OCI-LY3 (cell line): ENCODE results near the gene AGRN.
"Not testable (repeated sequence)": the region's sequence is repeated elsewhere in the genome, so short reads cannot be mapped to it uniquely, and the experiment has no call there.

Source experiments
- H2AFZ ChIP-seq: fragments of 200-600, 300-600 bp; shearing (Covaris generic); 2 replicates; pipeline ENCODE4 v1.6.0; 2014; ENCODE audit warnings: antibody characterized with exemption, low read depth, low read length
- H3K27ac ChIP-seq: fragments of 200-600, 300-600 bp; sonication (generic); 2 replicates; pipeline ENCODE4 v1.5.1; 2014; ENCODE audit warnings: mild to moderate bottlenecking, low read length, moderate library complexity, mixed read lengths
- H3K27me3 ChIP-seq: fragments of 200-600, 300-600 bp; sonication (generic); 2 replicates; pipeline ENCODE4 v1.6.1; 2014; ENCODE audit warnings: low read depth, low read length, mixed read lengths
- H3K36me3 ChIP-seq: fragments of 200-600, 300-600 bp; sonication (generic); replicated peaks from 2 replicates; pipeline ENCODE3; 2014; ENCODE audit warnings: low read depth, low read length, mixed read lengths
- H3K4me1 ChIP-seq: fragments of 300-600, 200-600 bp; sonication (generic); 2 replicates; pipeline ENCODE4 v1.6.1; 2014; ENCODE audit warnings: low read length, mixed read lengths
- H3K4me2 ChIP-seq: fragments of 200-600, 300-600 bp; sonication (generic); 2 replicates; pipeline ENCODE4 v1.6.1; 2014; ENCODE audit warnings: low read length, mixed read lengths
- H3K4me3 ChIP-seq: fragments of 300-600, 200-600 bp; sonication (generic); 2 replicates; pipeline ENCODE4 v1.5.1; 2014; ENCODE audit warnings: antibody characterized with exemption, mild to moderate bottlenecking, low read length, moderate library complexity
- H3K79me2 ChIP-seq: fragments of 300-600, 200-600 bp; shearing (Covaris generic); 2 replicates; pipeline ENCODE4 v1.6.1; 2014; ENCODE audit warnings: mild to moderate bottlenecking, low read length, mixed read lengths
- H3K9ac ChIP-seq: fragments of 300-600, 200-600 bp; shearing (Covaris generic); 2 replicates; pipeline ENCODE4 v1.6.0; 2014; ENCODE audit warnings: mild to moderate bottlenecking, low read length, moderate library complexity
- H3K9me3 ChIP-seq: fragments of 200-600, 300-600 bp; shearing (Covaris generic); 2 replicates; pipeline ENCODE4 v1.6.1; 2014; ENCODE audit warnings: low read length, mixed read lengths; ENCODE audit not compliant: insufficient read depth
- H4K20me1 ChIP-seq: fragments of 200-600, 300-600 bp; sonication (generic); 2 replicates; pipeline ENCODE4 v1.6.1; 2016; ENCODE audit warnings: low read length, mixed read lengths; ENCODE audit not compliant: insufficient read depth
- EZH2phosphoT487 ChIP-seq: fragments of 200-600 bp; shearing (Covaris generic); IDR thresholded peaks from 2 replicates; pipeline ENCODE4 v1.6.1; 2018; ENCODE audit warnings: antibody characterized with exemption, mixed run types, low read depth
- TF ChIP-seq, protein P1 (sequence below): fragments of 200-600, 300-600 bp; sonication (generic); IDR thresholded peaks from 2 replicates; pipeline ENCODE4 v1.5.1; 2014; ENCODE audit warnings: antibody characterized with exemption, low read length, low read depth

AGRN gene

GRCh38 chr1:1026599-1027413 is 6.9 kb downstream of the AGRN start:
- H3K27ac ChIP-seq = no peak overlapping the region
- no peaks in the 10 kb centered on the region for H3K4me1 ChIP-seq
- no peak overlapping the region for H3K9ac ChIP-seq
- no peak overlapping the region for H3K4me2 ChIP-seq
- peaks cover 2% of the 10 kb centered on the region; the same call in 1 of the 2 replicates for H3K27me3 ChIP-seq
- TF ChIP-seq, protein P1, sequence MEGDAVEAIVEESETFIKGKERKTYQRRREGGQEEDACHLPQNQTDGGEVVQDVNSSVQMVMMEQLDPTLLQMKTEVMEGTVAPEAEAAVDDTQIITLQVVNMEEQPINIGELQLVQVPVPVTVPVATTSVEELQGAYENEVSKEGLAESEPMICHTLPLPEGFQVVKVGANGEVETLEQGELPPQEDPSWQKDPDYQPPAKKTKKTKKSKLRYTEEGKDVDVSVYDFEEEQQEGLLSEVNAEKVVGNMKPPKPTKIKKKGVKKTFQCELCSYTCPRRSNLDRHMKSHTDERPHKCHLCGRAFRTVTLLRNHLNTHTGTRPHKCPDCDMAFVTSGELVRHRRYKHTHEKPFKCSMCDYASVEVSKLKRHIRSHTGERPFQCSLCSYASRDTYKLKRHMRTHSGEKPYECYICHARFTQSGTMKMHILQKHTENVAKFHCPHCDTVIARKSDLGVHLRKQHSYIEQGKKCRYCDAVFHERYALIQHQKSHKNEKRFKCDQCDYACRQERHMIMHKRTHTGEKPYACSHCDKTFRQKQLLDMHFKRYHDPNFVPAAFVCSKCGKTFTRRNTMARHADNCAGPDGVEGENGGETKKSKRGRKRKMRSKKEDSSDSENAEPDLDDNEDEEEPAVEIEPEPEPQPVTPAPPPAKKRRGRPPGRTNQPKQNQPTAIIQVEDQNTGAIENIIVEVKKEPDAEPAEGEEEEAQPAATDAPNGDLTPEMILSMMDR = no peak
- no peak for TF ChIP-seq EZH2phosphoT487
- no peaks in the 10 kb centered on the region for H3K9me3 ChIP-seq
- H4K20me1 ChIP-seq = peaks cover 6% of the 10 kb centered on the region
- H3K4me3 ChIP-seq = no peak overlapping the region
- no peaks in the 10 kb centered on the region for H3K36me3 ChIP-seq
- no peaks in the 10 kb centered on the region for H3K79me2 ChIP-seq
- H2AFZ ChIP-seq = no peak overlapping the region

DNA sequence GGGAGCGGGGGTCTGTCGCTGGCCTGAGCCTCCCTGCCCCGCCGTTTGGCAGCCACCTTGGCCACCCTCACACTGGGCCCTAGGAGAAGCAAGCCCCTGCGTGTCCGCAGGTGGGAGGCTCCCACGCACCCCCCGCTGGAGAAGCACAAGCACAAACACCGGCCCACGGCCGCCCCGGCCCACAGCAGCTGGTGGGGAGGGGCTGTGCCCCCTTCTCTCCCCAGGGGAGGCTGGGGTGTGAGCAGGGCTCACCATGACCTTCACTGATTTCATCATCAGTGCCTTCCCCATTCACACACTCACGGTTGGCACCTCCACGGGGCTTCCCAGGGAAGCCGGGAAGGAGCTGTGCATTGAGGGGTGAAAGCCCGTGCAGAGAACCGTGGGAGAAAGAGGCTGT is 7.9 kb downstream of the AGRN start:
- Histone ChIP-seq H3K27ac (no peak overlapping the region), H2AFZ (no peak overlapping the region), H3K27me3 (no peaks in the 10 kb centered on the region), H3K36me3 (no peaks in the 10 kb centered on the region), H3K4me3 (no peak overlapping the region), H3K4me1 (no peaks in the 10 kb centered on the region), H3K4me2 (no peak overlapping the region), H4K20me1 (peaks cover 12% of the 10 kb centered on the region), H3K79me2 (no peaks in the 10 kb centered on the region), H3K9me3 (no peaks in the 10 kb centered on the region), H3K9ac (no peak overlapping the region)
- TF ChIP-seq, protein P1 = no peak
- no peak for TF ChIP-seq EZH2phosphoT487

DNA sequence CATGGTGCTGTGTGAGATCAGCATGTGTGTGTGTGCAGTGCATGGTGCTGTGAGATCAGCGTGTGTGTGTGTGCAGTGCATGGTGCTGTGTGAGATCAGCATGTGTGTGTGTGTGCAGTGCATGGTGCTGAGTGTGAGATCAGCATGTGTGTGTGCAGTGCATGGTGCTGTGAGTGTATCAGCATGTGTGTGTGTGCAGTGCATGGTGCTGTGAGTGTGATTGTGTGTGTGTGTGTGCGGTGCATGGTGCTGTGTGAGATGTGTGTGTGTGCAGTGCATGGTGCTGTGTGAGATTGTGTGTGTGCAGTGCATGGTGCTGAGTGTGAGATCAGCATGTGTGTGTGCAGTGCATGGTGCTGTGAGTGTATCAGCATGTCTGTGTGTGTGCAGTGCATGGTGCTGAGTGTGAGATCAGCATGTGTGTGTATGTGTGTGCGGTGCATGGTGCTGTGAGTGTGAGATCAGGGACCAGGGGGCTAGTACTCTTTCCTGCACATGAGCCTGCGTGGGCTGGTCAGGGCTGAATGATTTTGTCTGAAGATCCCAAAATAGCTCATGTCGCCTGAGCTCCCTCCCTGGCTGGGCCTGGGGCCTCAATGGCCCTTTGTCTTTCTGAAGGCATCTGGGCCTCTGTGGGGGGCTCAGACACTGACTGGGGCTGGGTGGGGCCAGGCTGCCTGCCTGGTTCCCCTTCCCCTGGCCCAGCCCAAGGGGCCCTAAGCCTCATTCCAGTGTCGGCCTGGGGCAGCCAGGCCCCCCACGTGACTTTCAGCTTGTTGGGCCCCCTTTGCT is 11.1 kb downstream of the AGRN start:
- H3K27me3 ChIP-seq, H3K4me1 ChIP-seq, H3K79me2 ChIP-seq, H3K9ac ChIP-seq, H3K4me3 ChIP-seq, H3K27ac ChIP-seq, H3K9me3 ChIP-seq, H3K4me2 ChIP-seq, H2AFZ ChIP-seq, H3K36me3 ChIP-seq: not testable (repeated sequence)
- H4K20me1 ChIP-seq = peaks cover 12% of the 10 kb centered on the region

- no peaks in the 10 kb centered on the region for H3K4me1 ChIP-seq
- no peak overlapping the region for H3K27ac ChIP-seq
- H3K79me2 ChIP-seq = no peaks in the 10 kb centered on the region
- no peaks in the 10 kb centered on the region for H3K36me3 ChIP-seq
- no peaks in the 10 kb centered on the region for H3K9me3 ChIP-seq
- peaks cover 12% of the 10 kb centered on the region for H4K20me1 ChIP-seq
- H3K4me2 ChIP-seq = no peak overlapping the region
- no peak overlapping the region for H2AFZ ChIP-seq
- no peak overlapping the region for H3K9ac ChIP-seq
- TF ChIP-seq, protein P1 = no peak
- TF ChIP-seq EZH2phosphoT487 = no peak
- H3K4me3 ChIP-seq = no peak overlapping the region
- H3K27me3 ChIP-seq = no peaks in the 10 kb centered on the region
Measured at GRCh38 chr1:1031659-1032235, 11.8 kb downstream of the AGRN start.
